Measurements from ENCODE around the gene SDK1.

- TF ChIP-seq CTCF (IDR thresholded peaks at IDR 0.05) (no peak), POLR2A (IDR thresholded peaks at IDR 0.05; ENCODE audit: low read length) (no peak), NFE2L2 (conservative IDR thresholded peaks at IDR 0.05; ENCODE audit: low read length) (no peak), JUN (IDR thresholded peaks at IDR 0.05) (no peak), SMC3 (IDR thresholded peaks at IDR 0.05) (no peak), RCOR1 (IDR thresholded peaks at IDR 0.05; ENCODE audit: low read depth, low read length) (no peak), BHLHE40 (IDR thresholded peaks at IDR 0.05; ENCODE audit: low read depth, low read length) (no peak), KDM1A (IDR thresholded peaks at IDR 0.05; ENCODE audit: low read depth) (no peak), JUNB (IDR thresholded peaks at IDR 0.05) (no peak)
Observed at GRCh38 chr7:4271716-4272015, 970.6 kb downstream of the SDK1 start.

Data from A549 (cell line).